GM18868 (cell line): Measurements from ENCODE around the gene PCDH18.

ENCODE experiments used
- ATAC-seq: cut with Tn5 transposase; IDR thresholded peaks from one replicate; pipeline ENCODE4 v1.9.1; 2021; ENCODE audit warnings: mild to moderate bottlenecking, moderate library complexity; ENCODE audit not compliant: unreplicated experiment

Gene PCDH18

GRCh38 chr4:137471461-137471860, 60.8 kb downstream of the PCDH18 start:
- no peak for ATAC-seq

GRCh38 chr4:137470806-137471205, 61.5 kb downstream of the PCDH18 start:
- no peak for ATAC-seq
